VCaP (cell line): ENCODE data around the gene MASP1.

Experiments
- H3K27ac ChIP-seq: fragments of 450-650 bp; 2 replicates; pipeline ENCODE4 v1.5.1; 2017
- TF ChIP-seq, protein P1 (sequence below): fragments of 450-650 bp; conservative IDR thresholded peaks from 2 replicates; pipeline ENCODE4 v1.5.1; 2017; ENCODE audit warnings: mild to moderate bottlenecking, moderate library complexity

MASP1 gene

GRCh38 chr3:187310954-187311470 lies 19.5 kb upstream of the MASP1 start:
- no peak overlapping the region for H3K27ac ChIP-seq
- TF ChIP-seq, protein P1, sequence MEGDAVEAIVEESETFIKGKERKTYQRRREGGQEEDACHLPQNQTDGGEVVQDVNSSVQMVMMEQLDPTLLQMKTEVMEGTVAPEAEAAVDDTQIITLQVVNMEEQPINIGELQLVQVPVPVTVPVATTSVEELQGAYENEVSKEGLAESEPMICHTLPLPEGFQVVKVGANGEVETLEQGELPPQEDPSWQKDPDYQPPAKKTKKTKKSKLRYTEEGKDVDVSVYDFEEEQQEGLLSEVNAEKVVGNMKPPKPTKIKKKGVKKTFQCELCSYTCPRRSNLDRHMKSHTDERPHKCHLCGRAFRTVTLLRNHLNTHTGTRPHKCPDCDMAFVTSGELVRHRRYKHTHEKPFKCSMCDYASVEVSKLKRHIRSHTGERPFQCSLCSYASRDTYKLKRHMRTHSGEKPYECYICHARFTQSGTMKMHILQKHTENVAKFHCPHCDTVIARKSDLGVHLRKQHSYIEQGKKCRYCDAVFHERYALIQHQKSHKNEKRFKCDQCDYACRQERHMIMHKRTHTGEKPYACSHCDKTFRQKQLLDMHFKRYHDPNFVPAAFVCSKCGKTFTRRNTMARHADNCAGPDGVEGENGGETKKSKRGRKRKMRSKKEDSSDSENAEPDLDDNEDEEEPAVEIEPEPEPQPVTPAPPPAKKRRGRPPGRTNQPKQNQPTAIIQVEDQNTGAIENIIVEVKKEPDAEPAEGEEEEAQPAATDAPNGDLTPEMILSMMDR = no peak

GRCh38 chr3:187310226-187310625 lies 18.7 kb upstream of the MASP1 start:
- no peak overlapping the region for H3K27ac ChIP-seq
- TF ChIP-seq, protein P1 = no peak

GRCh38 chr3:187305881-187306280 lies 14.3 kb upstream of the MASP1 start:
- TF ChIP-seq, protein P1 = no peak

DNA sequence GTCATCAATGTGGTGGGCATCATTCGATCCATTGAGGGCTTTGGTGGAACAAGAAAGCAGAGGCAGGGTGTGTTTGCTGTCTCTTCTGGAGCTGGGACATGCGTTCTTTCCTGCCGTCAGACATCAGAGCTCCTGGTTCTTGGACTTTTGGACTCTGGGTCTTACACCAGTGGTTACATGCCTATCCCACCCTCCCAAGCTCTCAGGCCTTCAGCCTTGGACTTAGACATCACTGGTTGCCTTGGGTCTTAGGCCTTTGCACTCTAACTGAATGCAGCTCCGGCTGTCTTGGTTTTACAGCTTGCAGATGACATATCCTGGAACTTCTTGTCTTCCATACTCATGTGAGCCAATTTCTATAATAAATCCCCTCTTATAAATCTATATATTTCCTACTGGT lies 8.1 kb upstream of the MASP1 start:
- TF ChIP-seq, protein P1 = no peak
- no peak overlapping the region for H3K27ac ChIP-seq

More at GRCh38 chr3:187305881-187306280, 14.3 kb upstream of the MASP1 start:
- H3K27ac ChIP-seq = no peak overlapping the region

GRCh38 chr3:187296911-187297310 lies 5.4 kb upstream of the MASP1 start:
- TF ChIP-seq, protein P1 = no peak
- no peak overlapping the region for H3K27ac ChIP-seq

- TF ChIP-seq, protein P1 = no peak
- H3K27ac ChIP-seq = no peak overlapping the region
Observed at GRCh38 chr3:187296058-187296457, 4.5 kb upstream of the MASP1 start.

- TF ChIP-seq, protein P1 = no peak
- H3K27ac ChIP-seq = no peak overlapping the region
Observed at GRCh38 chr3:187295316-187296034, 3.9 kb upstream of the MASP1 start.
